AG08396 (cell line): ENCODE results near the gene RNF25.

Experiments
- DNase-seq: peaks from one replicate; pipeline ENCODE4 v3.0.0; 2012; ENCODE audit warnings: low spot score, mixed read lengths

Gene RNF25

GRCh38 chr2:218623366-218623705 is 48.5 kb downstream of the RNF25 start:
- DNase-seq: no peak

DNA sequence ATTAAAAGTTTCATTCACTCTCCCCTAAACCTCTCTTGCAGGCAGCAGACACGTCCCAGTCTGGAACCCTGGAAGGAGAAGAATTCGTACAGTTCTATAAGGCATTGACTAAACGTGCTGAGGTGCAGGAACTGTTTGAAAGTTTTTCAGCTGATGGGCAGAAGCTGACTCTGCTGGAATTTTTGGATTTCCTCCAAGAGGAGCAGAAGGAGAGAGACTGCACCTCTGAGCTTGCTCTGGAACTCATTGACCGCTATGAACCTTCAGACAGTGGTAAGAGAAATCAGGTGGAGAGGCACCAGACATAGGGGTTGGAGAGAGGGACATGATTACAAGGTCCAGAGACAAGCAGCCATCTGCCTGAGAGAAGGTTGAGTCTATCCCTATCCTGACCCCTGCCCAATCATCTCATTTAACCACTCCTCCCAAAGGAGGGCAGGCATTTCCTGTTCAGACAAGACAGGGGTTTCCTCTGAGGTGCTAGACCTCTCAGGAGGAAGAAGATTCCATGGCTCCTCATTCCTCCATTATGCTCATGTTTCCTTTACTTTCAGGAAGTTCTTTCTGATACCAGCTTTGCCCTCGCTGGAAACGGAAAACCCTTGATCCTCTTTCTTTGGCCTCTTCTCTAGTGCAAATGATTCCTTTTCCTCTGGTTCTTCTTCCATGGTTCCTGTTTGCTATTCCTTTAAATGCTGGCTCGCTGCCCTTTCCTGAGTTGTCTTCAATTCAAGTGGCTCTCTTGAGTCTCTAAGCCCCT is 49.0 kb downstream of the RNF25 start:
- DNase-seq: no peak

DNA sequence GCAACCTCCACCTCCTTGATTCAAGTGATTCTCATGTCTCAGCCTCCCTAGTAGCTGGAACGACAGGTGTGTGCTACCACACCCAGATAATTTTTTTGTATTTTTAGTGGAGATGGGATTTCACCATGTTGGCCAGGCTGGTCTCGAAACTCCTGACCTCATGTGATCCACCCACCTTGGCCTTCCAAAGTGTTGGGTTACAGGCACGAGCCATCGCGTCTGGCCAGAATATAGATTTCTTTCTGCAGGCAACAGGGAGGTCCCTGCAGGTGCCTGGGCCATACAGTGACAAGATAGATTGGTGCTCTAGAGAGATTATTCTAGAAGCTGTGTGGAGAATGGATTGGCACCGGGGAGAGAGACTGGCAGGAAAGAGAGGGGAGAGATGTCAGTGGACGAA is 50.8 kb downstream of the RNF25 start:
- DNase-seq: no peak

DNA sequence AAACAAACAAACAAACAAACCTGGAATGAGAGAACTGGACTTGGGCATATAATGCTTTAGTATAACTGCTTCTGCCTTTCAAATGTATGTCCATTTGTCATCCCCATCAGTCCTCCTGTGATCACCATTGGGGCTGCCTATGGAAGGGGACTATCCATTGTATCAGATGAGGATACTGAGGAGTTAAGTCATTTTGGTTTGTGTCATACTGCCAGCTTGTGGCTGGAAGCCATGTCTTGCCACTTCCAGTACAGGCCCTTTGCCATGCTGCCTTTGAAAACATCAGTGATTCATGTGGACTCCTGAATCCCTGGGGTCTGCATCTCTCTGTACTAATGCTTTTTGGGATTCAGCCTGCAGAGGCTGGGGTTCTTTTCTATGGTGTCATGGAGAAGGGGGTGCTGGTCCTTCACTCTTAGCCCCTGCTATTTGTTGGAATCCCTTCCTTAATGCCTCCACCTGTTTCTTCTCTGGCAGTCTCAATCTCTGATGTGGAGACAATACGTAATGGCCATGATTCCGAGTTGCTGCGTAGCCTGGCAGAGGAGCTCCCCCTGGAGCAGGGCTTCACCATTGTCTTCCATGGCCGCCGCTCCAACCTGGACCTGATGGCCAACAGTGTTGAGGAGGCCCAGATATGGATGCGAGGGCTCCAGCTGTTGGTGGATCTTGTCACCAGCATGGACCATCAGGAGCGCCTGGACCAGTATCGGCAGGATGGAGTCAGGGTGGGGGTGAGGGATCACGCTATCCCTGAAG is 53.5 kb downstream of the RNF25 start:
- no peak for DNase-seq

DNA sequence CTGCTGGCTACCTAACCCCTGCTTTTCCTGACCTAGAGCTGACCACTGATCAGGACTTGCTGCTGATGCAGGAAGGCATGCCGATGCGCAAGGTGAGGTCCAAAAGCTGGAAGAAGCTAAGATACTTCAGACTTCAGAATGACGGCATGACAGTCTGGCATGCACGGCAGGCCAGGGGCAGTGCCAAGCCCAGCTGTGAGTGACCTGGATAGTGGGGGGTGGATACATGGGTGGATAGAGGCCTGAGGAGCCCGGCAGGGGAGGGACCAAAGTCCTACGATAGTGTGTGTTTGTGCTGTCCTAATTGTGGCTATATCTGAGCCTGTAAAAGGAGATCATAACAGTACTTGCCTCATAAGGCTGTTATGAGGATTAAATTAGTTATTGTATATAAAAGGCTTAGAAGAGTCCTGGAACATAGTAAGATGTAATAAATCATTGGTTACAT is 55.9 kb downstream of the RNF25 start:
- no peak for DNase-seq
